Limb (tissue), 2 donors: ENCODE results near the gene GPR3.
A peak's percentile ranks its signal among the peaks of the same experiment; 100 is the strongest.
"Not testable (repeated sequence)": the region's sequence is repeated elsewhere in the genome, so short reads cannot be mapped to it uniquely, and the experiment has no call there.

Experiments used
- DNase-seq, 2 donors: peaks; one replicate each; pipeline ENCODE4 v3.0.0-alpha.2; 2016; ENCODE audit errors: extremely low spot score in 2 of 2

Gene GPR3

GRCh38 chr1:27398405-27399149 lies 6.2 kb downstream of the GPR3 start:
- DNase-seq: no peak

DNA sequence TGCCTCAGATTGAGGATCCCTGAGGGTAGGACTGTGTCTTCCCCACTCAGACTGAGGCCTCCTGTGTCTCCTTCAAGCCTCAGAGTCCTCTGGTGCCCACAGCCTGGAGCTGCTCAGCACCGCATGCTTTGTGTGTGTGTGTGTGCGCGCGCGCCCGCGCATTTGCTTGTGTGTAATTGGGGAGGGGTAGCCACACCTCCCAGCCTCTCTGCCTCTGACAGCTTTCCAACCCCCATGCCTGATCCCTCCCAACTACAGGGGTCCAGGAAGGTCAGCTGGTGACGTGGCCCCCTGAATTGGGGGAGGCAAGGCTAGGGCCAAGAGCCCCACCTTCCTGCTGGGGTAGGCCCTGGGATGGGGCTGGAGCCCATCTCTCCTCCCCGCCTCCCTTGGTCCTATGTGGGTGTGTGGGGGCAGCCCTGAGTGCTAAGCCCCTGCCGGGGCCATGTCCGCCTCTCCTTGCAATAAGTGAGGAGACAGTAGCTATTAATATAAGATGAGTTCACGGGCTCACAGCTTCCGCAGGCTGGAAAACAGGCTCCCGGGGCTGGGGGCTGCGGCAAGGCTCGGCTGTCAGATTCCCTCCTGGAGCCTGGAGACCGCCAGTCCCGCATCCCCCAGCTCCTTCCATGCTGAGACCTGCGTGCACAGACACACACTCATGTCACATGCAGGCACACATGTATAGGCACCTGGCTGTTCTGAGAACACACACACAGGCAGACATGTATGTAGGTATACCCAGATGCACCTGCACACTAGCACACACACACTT lies 7.0 kb downstream of the GPR3 start:
- peak in 1 of 2 donors; percentile 65 for DNase-seq

DNA sequence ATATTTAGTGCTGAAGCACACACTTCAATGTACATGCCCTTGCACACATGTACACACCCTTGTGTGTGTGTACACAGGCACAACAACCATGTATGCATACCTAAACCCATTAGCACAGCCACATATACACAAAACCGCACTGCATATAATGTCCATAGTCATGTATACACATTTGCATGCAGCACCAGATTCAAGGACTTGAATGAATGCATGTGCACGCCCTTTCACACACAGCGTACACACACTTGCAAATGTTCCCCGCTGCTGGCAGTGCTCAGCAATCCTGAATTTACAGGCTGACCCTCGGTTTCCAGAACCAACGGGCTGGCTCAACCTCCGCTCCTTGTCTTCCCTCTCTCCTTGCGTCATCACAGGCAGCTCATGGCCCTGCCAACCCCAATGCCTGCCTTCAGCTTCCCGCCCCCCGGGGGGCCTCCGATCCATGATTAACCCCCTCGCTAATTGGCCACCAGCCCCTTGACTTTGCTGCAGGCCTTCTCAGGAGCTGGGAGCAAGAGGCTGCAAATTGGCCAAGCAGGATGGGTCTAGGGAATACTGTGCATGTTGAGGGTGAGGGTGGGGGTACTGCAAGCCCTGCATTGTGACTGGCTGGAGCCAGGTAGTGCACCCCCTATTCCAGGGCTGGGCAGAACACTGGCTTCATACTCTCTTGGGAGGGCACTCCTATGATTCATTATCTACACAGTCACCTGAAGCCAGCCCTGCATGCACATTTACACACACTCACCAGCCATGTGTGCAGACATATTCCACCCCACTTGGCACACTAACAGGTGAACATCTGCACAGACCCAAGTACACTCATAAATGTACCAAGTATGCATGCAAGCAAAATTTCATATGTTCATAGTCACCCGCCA lies 7.9 kb downstream of the GPR3 start:
- peak in 1 of 2 donors; percentile 47 for DNase-seq

DNA sequence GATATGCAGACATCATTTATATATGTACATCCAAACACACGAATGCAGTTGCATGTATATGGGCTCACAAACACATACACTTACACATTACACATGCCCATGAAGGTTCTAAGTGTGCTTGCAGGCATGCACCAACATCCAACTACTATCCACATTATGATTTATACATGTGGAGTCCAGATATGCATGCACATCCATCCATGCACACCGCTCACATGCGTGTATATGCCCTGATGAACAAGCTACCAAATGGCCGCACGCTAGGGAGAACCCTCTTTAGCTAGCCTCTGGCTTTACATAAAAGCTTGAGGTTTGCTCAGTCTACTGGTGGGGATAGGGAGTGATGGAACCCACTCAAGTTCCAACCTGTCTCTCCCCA lies 8.5 kb downstream of the GPR3 start:
- no peak for DNase-seq

- peak in 1 of 2 donors; percentile 61 for DNase-seq
These were observed 9.9 kb downstream of the GPR3 start for GRCh38 chr1:27402349-27402754.

DNA sequence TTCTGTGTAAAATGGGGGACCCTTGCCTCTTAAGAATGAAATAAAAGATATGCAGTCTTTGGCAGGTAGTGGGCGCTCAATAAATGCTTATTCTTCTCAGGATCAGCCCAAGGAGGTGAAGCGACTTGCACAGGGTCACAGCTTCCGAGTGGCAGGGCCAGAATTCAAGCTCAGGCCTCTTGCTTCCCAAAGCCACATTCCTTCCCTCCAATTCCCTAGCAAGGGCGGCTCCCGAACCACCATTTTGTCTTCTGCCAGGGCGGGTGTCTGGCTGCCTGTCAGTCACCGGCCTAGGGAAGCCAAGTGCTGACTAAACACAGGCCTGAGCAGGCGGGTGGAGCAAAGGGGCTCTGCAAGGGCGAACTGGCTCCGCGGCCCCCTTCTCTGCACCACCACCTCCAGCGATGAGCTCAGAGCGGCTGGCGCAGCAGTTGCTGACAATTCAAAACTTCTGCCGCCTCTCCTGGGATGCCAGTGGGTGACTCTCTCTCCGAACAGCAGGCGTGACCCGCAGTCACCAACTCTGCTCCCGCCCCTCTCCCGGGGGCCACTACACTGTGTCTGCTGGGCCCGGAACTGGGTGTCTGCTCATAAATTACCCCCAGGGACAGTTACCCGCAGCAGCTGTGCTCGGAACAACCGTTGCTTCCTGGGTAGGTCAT lies 10.8 kb downstream of the GPR3 start:
- peak; percentile 80 for DNase-seq

DNA sequence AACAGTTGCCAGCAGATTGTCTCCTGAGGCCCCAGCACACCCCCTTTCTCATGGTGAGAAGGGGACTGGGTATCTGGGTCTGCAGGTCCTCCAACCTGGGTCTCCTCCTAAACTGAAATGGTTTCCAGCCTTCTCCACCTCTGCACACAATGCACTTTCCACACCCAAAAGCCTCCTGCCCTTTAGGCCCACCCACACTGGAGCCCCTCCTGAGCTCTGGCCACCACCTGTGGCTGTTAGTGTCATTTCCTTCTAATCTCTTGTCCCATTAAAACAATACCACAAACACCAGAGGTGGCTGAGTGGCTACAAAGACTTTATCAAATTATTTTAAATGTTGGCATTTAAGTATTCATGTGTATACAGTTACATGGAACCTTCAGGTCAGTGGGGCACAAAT lies 11.5 kb downstream of the GPR3 start:
- DNase-seq: no peak

DNA sequence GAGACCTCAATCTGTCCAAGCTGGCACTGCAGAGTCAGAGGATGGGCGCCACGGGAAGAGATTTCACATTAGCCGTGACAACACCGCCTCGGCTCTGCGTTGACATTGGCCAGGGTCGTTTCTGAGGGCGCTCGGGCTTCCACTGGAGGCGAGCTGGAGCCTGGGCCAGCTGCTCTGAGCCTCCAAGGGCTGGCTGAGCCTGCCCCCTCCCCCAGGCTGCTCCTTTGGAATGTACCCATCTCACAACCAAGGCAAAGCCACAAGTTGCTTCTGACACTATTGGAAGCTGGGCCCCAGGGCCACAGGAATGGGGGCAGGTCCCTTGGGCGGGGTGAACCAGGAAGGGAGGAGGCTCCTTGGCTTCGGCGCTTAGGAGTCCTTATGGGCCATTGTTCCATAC lies 12.7 kb downstream of the GPR3 start:
- DNase-seq: peak in 1 of 2 donors; percentile 59

- not testable (repeated sequence) for DNase-seq
These were observed 13.4 kb downstream of the GPR3 start for GRCh38 chr1:27405598-27406361.

DNA sequence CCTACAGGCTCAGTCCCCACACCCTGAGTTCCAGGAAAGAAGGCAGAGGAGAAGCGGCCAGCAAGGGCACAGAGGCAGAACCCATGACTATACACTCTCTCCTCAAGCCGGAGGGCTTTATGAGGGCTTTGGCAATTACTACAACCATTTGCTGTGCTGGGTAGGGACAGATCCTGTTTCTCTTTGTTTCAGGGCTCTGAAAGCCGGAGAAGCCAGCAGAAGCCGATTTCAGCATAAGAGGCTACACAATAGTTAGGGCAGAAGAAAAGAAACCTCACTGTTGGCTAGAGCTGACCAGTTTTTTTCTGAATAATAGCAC lies 13.9 kb downstream of the GPR3 start:
- DNase-seq: no peak

DNA sequence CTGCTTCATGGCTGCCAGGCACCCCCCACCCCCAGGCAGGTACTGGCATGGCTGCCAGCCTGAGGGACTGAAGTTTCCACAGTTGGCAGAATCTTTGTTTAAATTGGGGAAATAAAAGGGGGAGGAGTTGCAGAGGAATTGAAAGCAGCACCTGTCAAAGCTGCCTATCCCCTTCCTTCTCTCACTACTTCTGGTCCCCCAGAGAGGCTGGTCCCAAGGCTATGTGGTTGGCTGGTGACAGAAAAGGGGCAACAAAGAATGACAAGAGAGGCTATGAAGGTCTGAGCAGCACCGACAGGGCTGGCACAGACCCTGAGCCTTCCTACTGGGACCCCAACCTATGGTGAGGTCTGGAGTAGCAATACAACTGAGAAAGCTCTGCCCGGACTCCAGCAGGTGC lies 14.4 kb downstream of the GPR3 start:
- DNase-seq: not testable (repeated sequence)

DNA sequence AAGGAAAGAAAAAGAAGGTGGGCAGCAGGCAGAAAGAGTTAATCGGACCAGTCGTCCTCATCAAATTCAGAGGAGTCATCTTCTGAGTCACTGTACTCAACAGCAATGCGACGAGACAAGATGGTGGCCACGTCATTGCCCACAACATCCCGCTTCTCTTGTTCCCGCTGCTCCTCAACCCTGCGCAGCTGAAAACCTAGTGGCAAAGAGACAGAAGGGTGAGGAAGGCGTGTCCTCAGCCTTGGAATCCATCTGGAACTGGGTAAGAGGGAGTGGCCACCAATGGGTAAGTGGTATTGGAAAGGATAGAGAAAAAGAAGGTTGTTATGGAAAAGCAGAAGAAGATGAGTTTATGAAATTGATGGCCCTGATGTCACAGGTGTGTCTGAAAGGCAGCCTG lies 15.7 kb downstream of the GPR3 start:
- no peak for DNase-seq

- no peak for DNase-seq
These were observed 17.2 kb downstream of the GPR3 start for GRCh38 chr1:27409669-27410068.

GRCh38 chr1:27410709-27411108 lies 18.3 kb downstream of the GPR3 start:
- DNase-seq: no peak

DNA sequence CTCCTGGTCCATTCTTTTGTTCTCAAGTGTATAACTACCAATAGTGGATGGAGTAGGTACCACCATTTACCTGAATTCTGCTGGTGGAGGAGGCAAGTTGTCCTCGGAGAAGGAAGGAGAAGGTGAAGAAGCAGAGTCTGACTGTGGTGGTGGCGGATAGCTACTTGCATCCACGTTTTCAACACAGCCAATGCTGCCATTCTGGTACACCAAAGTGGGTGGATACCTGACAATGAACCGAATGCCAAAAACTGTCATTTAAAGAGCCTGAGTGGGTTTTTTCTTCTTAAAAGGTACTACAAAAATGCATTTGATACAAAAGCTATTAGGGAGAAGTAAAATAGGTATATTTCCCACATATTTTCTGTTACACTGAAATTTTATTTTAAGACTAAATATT lies 20.1 kb downstream of the GPR3 start:
- DNase-seq: no peak

DNA sequence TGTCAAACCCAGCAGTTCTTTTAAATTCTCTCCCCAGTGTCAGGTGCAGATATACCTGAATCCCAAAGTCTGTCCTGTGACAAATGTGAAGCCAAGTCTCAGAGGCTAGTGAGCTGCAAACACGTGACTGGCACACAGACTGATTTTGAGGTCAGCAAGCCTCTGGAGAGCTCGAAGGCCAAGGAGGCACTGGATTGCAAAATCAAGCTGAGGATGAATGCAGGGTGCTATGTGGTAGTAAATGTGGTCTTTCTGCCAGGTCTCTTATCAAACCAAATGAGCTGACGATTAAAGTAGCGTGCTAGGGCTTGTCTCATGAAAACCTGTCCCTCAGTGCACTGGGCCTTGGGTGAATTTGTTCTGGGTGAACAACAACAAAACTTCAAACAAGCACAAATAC lies 20.6 kb downstream of the GPR3 start:
- DNase-seq: no peak

DNA sequence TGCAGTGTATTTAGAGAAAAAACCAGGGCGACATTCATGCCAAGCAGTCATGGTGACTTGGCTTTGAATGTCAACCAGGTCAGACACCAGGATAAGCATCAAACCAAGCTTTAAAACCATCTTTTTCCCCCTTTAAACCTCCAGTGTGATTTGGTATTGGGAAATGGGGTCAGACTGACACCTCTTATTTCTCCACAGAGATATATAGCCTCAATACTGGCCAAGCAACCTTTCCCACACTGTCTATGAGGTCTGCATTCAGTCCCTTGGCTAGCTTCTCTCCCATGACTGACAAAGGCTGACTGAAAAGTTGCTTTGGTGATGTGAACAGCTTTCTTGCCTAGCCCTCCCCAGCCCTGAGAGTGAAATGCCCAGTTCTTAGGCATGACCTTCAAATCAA lies 21.7 kb downstream of the GPR3 start:
- DNase-seq: no peak

DNA sequence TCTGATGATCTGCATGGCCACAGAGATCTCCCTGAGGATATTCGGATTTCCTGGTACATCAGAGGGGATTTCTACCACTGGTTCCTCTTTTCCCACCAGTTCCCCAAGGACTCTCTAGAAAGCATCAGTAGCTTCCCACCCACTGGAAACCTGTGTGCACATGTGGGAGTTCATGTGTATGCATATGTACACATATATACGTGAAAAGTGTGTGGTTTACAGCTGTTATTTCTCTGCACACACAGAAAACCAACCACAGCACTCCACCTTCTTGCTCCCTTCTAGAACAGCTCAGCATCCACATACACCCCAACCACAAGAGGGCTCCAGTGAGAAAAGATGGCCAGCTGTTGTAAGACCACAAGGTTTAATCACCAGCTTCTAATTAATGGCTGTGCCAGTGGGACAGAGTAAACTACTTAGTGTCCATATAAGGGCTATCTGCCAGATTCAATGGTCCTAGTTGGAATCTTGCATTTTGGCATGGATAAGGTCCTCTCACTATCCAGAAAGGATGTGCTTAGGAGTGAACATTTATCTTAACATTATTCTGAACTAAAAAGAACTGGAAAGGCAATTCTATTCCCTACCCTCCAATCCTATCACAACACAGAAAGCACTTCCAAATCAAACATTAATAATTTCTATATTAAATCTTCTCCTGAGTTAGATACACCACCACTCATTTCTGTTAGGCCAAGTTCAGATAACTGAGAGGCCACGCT lies 24.1 kb downstream of the GPR3 start:
- DNase-seq: no peak

DNA sequence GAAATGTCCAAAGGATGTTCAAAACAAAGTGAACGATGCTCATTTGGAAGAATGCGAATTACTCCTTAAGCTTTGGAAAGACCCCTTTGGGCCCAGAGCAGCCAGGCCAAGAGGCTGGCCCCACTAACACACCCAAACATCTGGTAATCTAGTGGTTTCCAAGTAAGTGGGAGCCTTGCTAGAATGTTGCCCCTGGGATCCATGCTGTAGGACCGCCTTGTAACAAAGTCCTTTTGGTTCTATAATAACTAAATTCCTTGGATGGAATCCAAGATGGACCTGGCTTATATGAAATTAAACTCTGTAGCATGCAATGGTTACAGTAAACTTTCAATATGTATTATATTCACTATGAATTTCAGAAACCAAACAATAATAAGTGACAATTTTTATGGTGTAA lies 25.3 kb downstream of the GPR3 start:
- no peak for DNase-seq
